ENCODE measurements around the gene TTC39C.

TTC39C gene

DNA sequence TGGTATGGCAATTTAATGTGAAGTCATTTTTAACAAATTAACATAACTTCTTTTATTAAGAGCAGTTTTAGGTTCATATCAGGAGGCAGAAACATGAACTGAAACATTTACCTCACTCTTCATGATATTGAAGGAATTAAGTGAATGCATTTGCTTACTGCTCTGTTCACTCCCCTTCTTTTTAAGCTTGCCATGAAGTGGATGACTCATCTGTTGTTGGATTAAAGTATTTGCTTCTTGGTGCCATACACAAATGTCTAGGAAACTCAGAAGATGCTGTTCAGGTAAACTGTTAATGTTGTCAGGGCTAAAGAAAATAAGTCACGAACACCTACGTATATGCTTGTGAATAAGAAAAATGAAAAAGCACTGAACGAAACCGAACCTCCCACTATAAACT, 114.1 kb downstream of the TTC39C start:
- CTCF ChIA-PET: interaction anchor here (1.7 kb wide), 1 partner anchor 9 kb away, joined by 8 read pairs; no protein-coding TSS in a partner anchor
- DNase-seq (ENCODE audit: extremely low spot score): no peak
- TF ChIP-seq CTCF (IDR thresholded peaks at IDR 0.05; ENCODE audit: control extremely low read depth, extremely low read depth, low read depth, missing control alignments): no peak
- POLR2A ChIA-PET: no interaction called here

GRCh38 chr18:24130494-24130893, 115.9 kb downstream of the TTC39C start:
- no peak for TF ChIP-seq CTCF (IDR thresholded peaks at IDR 0.05; ENCODE audit: control extremely low read depth, extremely low read depth, low read depth, missing control alignments)
- ChIA-PET POLR2A (no interaction called here), CTCF (interaction anchor here (0.9 kb wide), 1 partner anchor 11 kb away, joined by 3 read pairs; no protein-coding TSS in a partner anchor)
- no peak for DNase-seq (ENCODE audit: extremely low spot score)

GRCh38 chr18:24136967-24137373, 122.4 kb downstream of the TTC39C start:
- no peak for DNase-seq (ENCODE audit: extremely low spot score)
- CTCF ChIA-PET: no interaction called here

GRCh38 chr18:24138409-24138788, 123.8 kb downstream of the TTC39C start:
- ChIA-PET POLR2A (interaction anchor here (0.6 to 1.1 kb wide), 17 partner anchors 11 to 1205 kb away, joined by 3 to 9 read pairs (median 4); no protein-coding TSS in a partner anchor), CTCF (interaction anchor here (0.9 to 2.5 kb wide), 6 partner anchors 13 to 351 kb away, joined by 3 to 10 read pairs (median 4); no protein-coding TSS in a partner anchor)
- no peak for TF ChIP-seq CTCF (IDR thresholded peaks at IDR 0.05; ENCODE audit: control extremely low read depth, extremely low read depth, low read depth, missing control alignments)
- DNase-seq (ENCODE audit: extremely low spot score): no peak

More at GRCh38 chr18:24136967-24137373, 122.4 kb downstream of the TTC39C start:
- POLR2A ChIA-PET: no interaction called here
- TF ChIP-seq CTCF (IDR thresholded peaks at IDR 0.05; ENCODE audit: control extremely low read depth, extremely low read depth, low read depth, missing control alignments): no peak

DNA sequence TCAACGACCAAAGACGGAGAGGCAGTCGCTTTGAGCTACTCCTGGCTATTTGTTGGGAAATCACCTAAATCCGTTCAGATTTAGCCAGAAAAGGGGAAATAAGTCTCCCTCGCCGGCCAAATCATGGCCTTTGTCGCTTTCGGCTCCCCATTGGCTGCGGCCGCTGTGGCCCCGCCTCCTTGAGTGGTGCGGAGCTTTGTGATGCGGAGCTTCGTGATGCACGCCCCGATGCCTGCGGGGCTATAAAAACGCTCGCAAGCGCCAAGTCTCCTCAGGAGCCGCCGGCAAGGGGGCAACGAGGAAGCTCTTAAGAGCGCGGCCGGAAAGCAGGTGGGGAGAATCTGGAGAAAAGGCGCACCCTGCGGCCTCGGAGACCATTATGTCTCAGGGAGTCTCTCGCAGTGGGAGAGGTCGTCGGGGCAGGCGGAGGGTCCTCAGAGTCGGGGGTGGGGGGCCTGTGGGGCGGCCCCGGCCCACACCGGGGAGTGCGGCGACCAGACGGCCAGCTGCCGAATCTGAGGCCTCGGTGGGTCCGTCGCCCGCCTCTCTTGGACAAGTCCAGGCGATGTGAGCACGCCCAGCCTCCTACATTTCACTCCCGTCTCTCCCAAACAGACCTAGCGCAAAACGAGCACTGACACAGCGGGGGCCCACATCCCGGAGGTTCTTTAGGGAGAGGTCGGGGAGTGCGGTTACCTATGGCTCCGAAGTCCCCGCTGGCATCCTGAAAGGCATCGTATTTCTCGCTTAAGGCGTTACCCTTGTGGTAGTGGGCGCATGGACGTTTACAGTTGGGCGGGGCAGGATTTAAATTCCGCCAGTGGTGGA, 124.4 kb downstream of the TTC39C start, which contains the start of gene CABYR:
TSS of gene CABYR (plus strand) at position 274 of the 828 bp plus-strand sequence. CDS start 4,053 bp downstream, outside the sequence.
- TF ChIP-seq CTCF (IDR thresholded peaks at IDR 0.05; ENCODE audit: control extremely low read depth, extremely low read depth, low read depth, missing control alignments): no peak
- ChIA-PET POLR2A (interaction anchor here (0.6 to 1.1 kb wide), 17 partner anchors 10 to 1205 kb away, joined by 3 to 9 read pairs (median 4); no protein-coding TSS in a partner anchor), CTCF (interaction anchor here (0.9 to 2.5 kb wide), 6 partner anchors 14 to 350 kb away, joined by 3 to 10 read pairs (median 4); no protein-coding TSS in a partner anchor)
- peak; percentile 77 for DNase-seq (ENCODE audit: extremely low spot score)

GRCh38 chr18:24140697-24141096, 126.1 kb downstream of the TTC39C start:
- no peak for TF ChIP-seq CTCF (IDR thresholded peaks at IDR 0.05; ENCODE audit: control extremely low read depth, extremely low read depth, low read depth, missing control alignments)
- ChIA-PET POLR2A (no interaction called here), CTCF (interaction anchor here (2.9 kb wide), 1 partner anchor 36 kb away, joined by 10 read pairs; no protein-coding TSS in a partner anchor)
- DNase-seq (ENCODE audit: extremely low spot score): no peak

Data from GM10248 (cell line).